ENCODE data around the gene SF3B6. TPM values are rescaled to one million over a fixed set of nuclear protein-coding genes. Genes with fewer than 3 reads are reported as not detected.

Gene SF3B6
- total and polyA plus RNA-seq, 9 of the 15 experiments (the other 6 are each of a cell fraction or from before 2014, with no cell fraction given): 146 to 591 (median 295) TPM

GRCh38 chr2:24123195-24123921, 47.2 kb upstream of the SF3B6 start, which contains the start of the genes FAM228B and PFN4 (continued):
- TF ChIP-seq HINFP (tag; conservative IDR thresholded peaks at IDR 0.05; ENCODE audit: low read depth): no peak
- no peak for TF ChIP-seq RBM17 (IDR thresholded peaks at IDR 0.05; ENCODE audit: borderline replicate concordance, low read depth, low read length)
- TF ChIP-seq ATF2 (CRISPR knock-in tag; IDR thresholded peaks at IDR 0.05): no peak
- TF ChIP-seq SLC30A9 (CRISPR knock-in tag; IDR thresholded peaks at IDR 0.05): no peak
- TF ChIP-seq CBX3 (IDR thresholded peaks at IDR 0.05; ENCODE audit: borderline replicate concordance in 1 of 2, low read length in 2 of 2): no peak
- peak; percentile 21 to 63; a peak in 2 of 4 replicates for TF ChIP-seq MNT (conservative IDR thresholded peaks at IDR 0.05)
- TF ChIP-seq ZBTB43 (CRISPR knock-in tag; IDR thresholded peaks at IDR 0.05): no peak
- TF ChIP-seq ZBTB26 (CRISPR knock-in tag; IDR thresholded peaks at IDR 0.05): no peak
- TF ChIP-seq ELF1 (tag; IDR thresholded peaks at IDR 0.05): peak; percentile 64
- TF ChIP-seq TRIM24 (IDR thresholded peaks at IDR 0.05): no peak
- TF ChIP-seq CHD4 (IDR thresholded peaks at IDR 0.05; ENCODE audit: insufficient read depth, insufficient replicate concordance, low read depth, low read length, poor library complexity, severe bottlenecking): no peak
- TF ChIP-seq CC2D1A (IDR thresholded peaks at IDR 0.05): no peak
- TF ChIP-seq HDAC1 (IDR thresholded peaks at IDR 0.05): peak in 1 of 2 experiments; percentile 27; a peak in 1 of 4 replicates
- no peak for TF ChIP-seq KLF16 (IDR thresholded peaks at IDR 0.05)
- TF ChIP-seq ZNF280B (CRISPR knock-in tag; IDR thresholded peaks at IDR 0.05): no peak
- TF ChIP-seq LARP7 (IDR thresholded peaks at IDR 0.05): no peak
- TF ChIP-seq HBP1 (CRISPR knock-in tag; IDR thresholded peaks at IDR 0.05): no peak

Measured in K562 (cell line).